Activated CD4-positive, alpha-beta T cell treated with anti-CD3 and anti-CD28 coated beads for 36 hours (primary cell): ENCODE measurements around the gene IFTAP. TPM values are rescaled to one million over a fixed set of nuclear protein-coding genes. Genes with fewer than 3 reads are reported as not detected.
"Not testable (repeated sequence)": the region's sequence is repeated elsewhere in the genome, so short reads cannot be mapped to it uniquely, and the experiment has no call there.

Source experiments
- ATAC-seq: fragments of 200-7000 bp; cut with Tn5 transposase; one replicate; pipeline ENCODE4 v1.10.0; 2021; ENCODE audit warnings: mild to moderate bottlenecking, moderate library complexity
- CTCF ChIA-PET: fragments of 350-600 bp; sonication (Branson Sonifier 250); formaldehyde crosslinking; loops from one replicate; lab custom pipeline; 2021; ENCODE audit warnings: antibody characterized with exemption; lab: Charles Lee
- POLR2A ChIA-PET: fragments of 350-600 bp; sonication (Branson Sonifier 250); formaldehyde crosslinking; loops from one replicate; lab custom pipeline; 2021; ENCODE audit warnings: antibody characterized with exemption, inconsistent platforms; lab: Charles Lee
- DNase-seq: peaks from one replicate; pipeline ENCODE4 v3.0.0-alpha.2; 2020
- H3K27ac Mint-ChIP-seq: one replicate; pipeline ENCODE4 v1.8.0; 2021; ENCODE audit warnings: mixed read lengths
- H3K27me3 Mint-ChIP-seq: one replicate; pipeline ENCODE4 v1.8.0; 2021; ENCODE audit warnings: mixed read lengths
- H3K36me3 Mint-ChIP-seq: one replicate; pipeline ENCODE4 v1.8.0; 2021; ENCODE audit warnings: low read depth, mixed read lengths
- H3K4me1 Mint-ChIP-seq: one replicate; pipeline ENCODE4 v1.8.0; 2021; ENCODE audit warnings: mixed read lengths
- H3K4me3 Mint-ChIP-seq: one replicate; pipeline ENCODE4 v1.8.0; 2021; ENCODE audit warnings: mild to moderate bottlenecking, moderate library complexity, mixed read lengths
- H3K9me3 Mint-ChIP-seq: one replicate; pipeline ENCODE4 v1.8.0; 2021; ENCODE audit warnings: low read depth, mixed read lengths
- intact Hi-C, 2 experiments: fragments of 100-400 bp; cut with DNase I in 1 of 2; cut with micrococcal nuclease in 1 of 2; formaldehyde crosslinking; loops; one replicate each; pipeline versions ENCODE4 v1.14.2 to v1.15.1; 2022 to 2024; cut with DNase I, micrococcal nuclease
- total RNA-seq, 2 experiments: library from RNA; stranded (reverse); gene quantifications; one replicate each; pipeline ENCODE4 v1.2.3, GENCODE V29; 2021

IFTAP gene
- total RNA-seq: 1 to 10 TPM; 5.7 to 6.3 TPM

GRCh38 chr11:36594316-36594989 lies at the start of gene IFTAP:
TSS of gene IFTAP (plus strand) at chr11:36594502. CDS start at chr11:36610104, 15,602 bp downstream.
- ChIA-PET POLR2A (no interaction called here), CTCF (interaction anchor here (0.6 to 1.6 kb wide), 2 partner anchors 30 to 270 kb away, joined by 3 to 7 read pairs; no protein-coding TSS in a partner anchor)
- H3K4me1 Mint-ChIP-seq: peaks cover 13% of the 10 kb centered on the region
- H3K9me3 Mint-ChIP-seq: no peaks in the 10 kb centered on the region
- H3K4me3 Mint-ChIP-seq: peak within 1 kb of the TSS; percentile 86
- intact Hi-C loops: loop anchor here in 1 of 2 experiments (1.0 kb wide), 1 partner anchor 84 kb away; the partner anchor contains the start of gene TRAF6
- ATAC-seq (peak; percentile 86), DNase-seq (peak; percentile 62)
- no peaks in the 10 kb centered on the region for H3K36me3 Mint-ChIP-seq
- H3K27ac Mint-ChIP-seq: peak within 1 kb of the TSS; percentile 55
- peaks cover 18% of the 10 kb centered on the region for H3K27me3 Mint-ChIP-seq

GRCh38 chr11:36550385-36551115 lies 43.8 kb upstream of the IFTAP start:
- intact Hi-C loops: no loop called here
- ChIA-PET CTCF (no interaction called here), POLR2A (no interaction called here)
- Mint-ChIP-seq H3K27me3 (peaks cover 16% of the 10 kb centered on the region), H3K36me3 (no peaks in the 10 kb centered on the region), H3K4me3 (no peak overlapping the region), H3K4me1 (no peaks in the 10 kb centered on the region), H3K27ac (no peak overlapping the region), H3K9me3 (no peaks in the 10 kb centered on the region)
- no peak for ATAC-seq
- no peak for DNase-seq

GRCh38 chr11:36557390-36557789 lies 36.9 kb upstream of the IFTAP start:
- H3K9me3 Mint-ChIP-seq: peaks cover 13% of the 10 kb centered on the region
- H3K4me1 Mint-ChIP-seq: peaks cover 19% of the 10 kb centered on the region
- CTCF ChIA-PET, ATAC-seq, H3K4me3 Mint-ChIP-seq, H3K27ac Mint-ChIP-seq, H3K36me3 Mint-ChIP-seq, POLR2A ChIA-PET, intact Hi-C loops, DNase-seq: not testable (repeated sequence)
- peaks cover 11% of the 10 kb centered on the region for H3K27me3 Mint-ChIP-seq

- H3K36me3 Mint-ChIP-seq: no peaks in the 10 kb centered on the region
- H3K27ac Mint-ChIP-seq: no peak overlapping the region
- H3K4me1 Mint-ChIP-seq: peaks cover 19% of the 10 kb centered on the region
- peaks cover 11% of the 10 kb centered on the region for H3K27me3 Mint-ChIP-seq
- POLR2A ChIA-PET: no interaction called here
- H3K9me3 Mint-ChIP-seq: peaks cover 13% of the 10 kb centered on the region
- no peak for ATAC-seq
- no peak for DNase-seq
- H3K4me3 Mint-ChIP-seq: no peak overlapping the region
- intact Hi-C loops: no loop called here
- CTCF ChIA-PET: no interaction called here
These were observed 36.3 kb upstream of the IFTAP start for GRCh38 chr11:36557991-36558390.

- intact Hi-C loops: no loop called here
- Mint-ChIP-seq H3K9me3 (peaks cover 13% of the 10 kb centered on the region), H3K4me1 (peaks cover 19% of the 10 kb centered on the region), H3K27me3 (peaks cover 11% of the 10 kb centered on the region), H3K36me3 (no peaks in the 10 kb centered on the region), H3K27ac (peak overlapping the region; percentile 44), H3K4me3 (peak overlapping the region; percentile 26)
- POLR2A ChIA-PET: no interaction called here
- CTCF ChIA-PET: interaction anchor here (0.6 kb wide), 1 partner anchor 1310 kb away, joined by 4 read pairs; no protein-coding TSS in a partner anchor
- DNase-seq: no peak
- ATAC-seq: peak; percentile 86
These were observed 35.5 kb upstream of the IFTAP start for GRCh38 chr11:36558571-36559413.

GRCh38 chr11:36564376-36565030 lies 29.8 kb upstream of the IFTAP start:
- Mint-ChIP-seq H3K27me3 (peaks cover 32% of the 10 kb centered on the region), H3K4me3 (peak overlapping the region; percentile 2), H3K9me3 (peaks cover 5% of the 10 kb centered on the region), H3K27ac (no peak overlapping the region), H3K4me1 (no peaks in the 10 kb centered on the region), H3K36me3 (no peaks in the 10 kb centered on the region)
- POLR2A ChIA-PET: no interaction called here
- intact Hi-C loops: loop anchor here (1.0 to 5.0 kb wide), 4 partner anchors 58 to 183 kb away; no protein-coding TSS in a partner anchor
- DNase-seq: peak; percentile 69
- CTCF ChIA-PET: interaction anchor here (0.6 to 8.2 kb wide), 33 partner anchors 10 to 282 kb away, joined by 3 to 158 read pairs (median 6); partner anchors contain the start of genes IFTAP and TRAF6
- peak; percentile 66 for ATAC-seq

- Mint-ChIP-seq H3K27me3 (peaks cover 27% of the 10 kb centered on the region), H3K36me3 (no peaks in the 10 kb centered on the region), H3K4me1 (no peaks in the 10 kb centered on the region), H3K9me3 (no peaks in the 10 kb centered on the region), H3K27ac (no peak overlapping the region), H3K4me3 (no peak overlapping the region)
- ATAC-seq (no peak), DNase-seq (no peak)
- POLR2A ChIA-PET: no interaction called here
- CTCF ChIA-PET: interaction anchor here (0.7 to 8.2 kb wide), 25 partner anchors 10 to 189 kb away, joined by 3 to 158 read pairs (median 7); partner anchors contain the start of gene IFTAP
- intact Hi-C loops: no loop called here
These were observed 29.2 kb upstream of the IFTAP start for GRCh38 chr11:36565031-36565610.

- Mint-ChIP-seq H3K27me3 (peaks cover 35% of the 10 kb centered on the region), H3K4me3 (no peak overlapping the region), H3K4me1 (no peaks in the 10 kb centered on the region), H3K27ac (no peak overlapping the region), H3K9me3 (no peaks in the 10 kb centered on the region), H3K36me3 (no peaks in the 10 kb centered on the region)
- ChIA-PET POLR2A (no interaction called here), CTCF (interaction anchor here (4.1 to 8.2 kb wide), 3 partner anchors 106 to 183 kb away, joined by 40 to 158 read pairs (median 49); no protein-coding TSS in a partner anchor)
- ATAC-seq (no peak), DNase-seq (no peak)
- intact Hi-C loops: no loop called here
These were observed 27.8 kb upstream of the IFTAP start for GRCh38 chr11:36566407-36567053.

GRCh38 chr11:36567694-36568093 lies 26.6 kb upstream of the IFTAP start, which contains the start of gene RAG1:
TSS of gene RAG1 (plus strand) at chr11:36568007. CDS start at chr11:36573305, 5,298 bp downstream.
- H3K4me1 Mint-ChIP-seq: no peaks in the 10 kb centered on the region
- no peak within 1 kb of the TSS for H3K4me3 Mint-ChIP-seq
- DNase-seq (no peak), ATAC-seq (no peak)
- intact Hi-C loops: no loop called here
- no peaks in the 10 kb centered on the region for H3K9me3 Mint-ChIP-seq
- no peak within 1 kb of the TSS for H3K27ac Mint-ChIP-seq
- peaks cover 39% of the 10 kb centered on the region for H3K27me3 Mint-ChIP-seq
- POLR2A ChIA-PET: no interaction called here
- CTCF ChIA-PET: interaction anchor here (0.8 to 8.2 kb wide), 3 partner anchors 171 to 181 kb away, joined by 3 to 158 read pairs (median 4); no protein-coding TSS in a partner anchor
- H3K36me3 Mint-ChIP-seq: no peaks in the 10 kb centered on the region

GRCh38 chr11:36569095-36569494 lies 25.2 kb upstream of the IFTAP start:
- no peaks in the 10 kb centered on the region for H3K4me1 Mint-ChIP-seq
- intact Hi-C loops: no loop called here
- no peak overlapping the region for H3K27ac Mint-ChIP-seq
- CTCF ChIA-PET: interaction anchor here (0.6 kb wide), 1 partner anchor 90 kb away, joined by 3 read pairs; no protein-coding TSS in a partner anchor
- H3K4me3 Mint-ChIP-seq: no peak overlapping the region
- no peaks in the 10 kb centered on the region for H3K9me3 Mint-ChIP-seq
- DNase-seq (no peak), ATAC-seq (no peak)
- no peaks in the 10 kb centered on the region for H3K36me3 Mint-ChIP-seq
- peaks cover 42% of the 10 kb centered on the region for H3K27me3 Mint-ChIP-seq
- POLR2A ChIA-PET: no interaction called here
